Endothelial cell of umbilical vein (primary cell): ENCODE results near the gene SLC22A23.

Source experiments
- EZH2 ChIP-seq: IDR thresholded peaks from 2 replicates; pipeline ENCODE4 v1.6.1; 2012; ENCODE audit warnings: borderline replicate concordance, low read depth, mild to moderate bottlenecking, moderate library complexity, low read length, inconsistent platforms; ENCODE audit not compliant: severe bottlenecking
- JUN ChIP-seq: IDR thresholded peaks from 2 replicates; pipeline ENCODE4 v1.6.1; 2011; ENCODE audit warnings: borderline replicate concordance, low read depth; ENCODE audit not compliant: insufficient read length, insufficient read depth
- POLR2A ChIP-seq: IDR thresholded peaks from 2 replicates; pipeline ENCODE4 v1.6.1; 2012; ENCODE audit warnings: low read depth, mild to moderate bottlenecking, control low read depth, low read length
- TF ChIP-seq, protein P1 (sequence below), 2 donors: IDR thresholded peaks; 1 replicate in 1 of 2; 2 replicates in 1 of 2; pipeline ENCODE4 v1.5.1; 2011; ENCODE audit warnings: low read length in 2 of 2, mild to moderate bottlenecking in 2 of 2, moderate library complexity in 2 of 2, control low read depth in 1 of 2, inconsistent platforms in 1 of 2, low read depth in 1 of 2; ENCODE audit not compliant: insufficient read depth in 1 of 2; ENCODE audit errors: extremely low read depth in 1 of 2

DNA sequence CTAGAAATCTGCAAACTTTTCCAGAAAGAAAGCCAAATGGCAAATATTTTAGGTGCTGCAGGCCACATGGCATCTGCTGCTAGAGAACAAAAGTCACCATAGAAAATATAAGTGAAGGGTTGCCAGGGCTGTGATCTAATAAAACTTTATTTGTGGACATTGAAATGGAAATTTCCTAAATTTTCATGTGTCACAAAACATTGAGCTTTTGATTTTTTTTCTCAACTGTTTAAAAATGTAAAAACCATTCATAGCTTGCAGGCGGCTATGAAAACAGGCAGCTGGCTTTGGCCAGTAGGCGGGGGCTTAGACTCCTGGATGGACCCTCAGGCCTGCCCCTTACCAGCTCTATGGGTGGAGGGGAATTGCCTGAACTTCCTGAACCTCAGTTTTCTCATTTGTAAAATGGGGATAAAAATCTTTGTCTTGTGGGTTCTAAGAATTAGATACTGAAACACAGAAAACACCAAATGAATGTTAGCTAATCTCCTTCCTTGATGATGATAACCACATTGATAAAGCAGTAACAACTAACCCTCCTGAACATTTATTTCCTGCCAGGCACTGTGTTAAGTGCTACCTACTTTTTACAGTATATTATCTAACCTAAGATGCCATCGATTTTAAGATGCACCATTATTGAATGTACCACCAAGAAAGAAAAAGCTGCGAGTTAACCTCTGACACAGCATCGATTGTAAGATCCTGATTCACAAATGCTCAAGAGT is 85.5 kb downstream of the SLC22A23 start:
- no peak for TF ChIP-seq JUN
- no peak for TF ChIP-seq POLR2A
- TF ChIP-seq, protein P1, sequence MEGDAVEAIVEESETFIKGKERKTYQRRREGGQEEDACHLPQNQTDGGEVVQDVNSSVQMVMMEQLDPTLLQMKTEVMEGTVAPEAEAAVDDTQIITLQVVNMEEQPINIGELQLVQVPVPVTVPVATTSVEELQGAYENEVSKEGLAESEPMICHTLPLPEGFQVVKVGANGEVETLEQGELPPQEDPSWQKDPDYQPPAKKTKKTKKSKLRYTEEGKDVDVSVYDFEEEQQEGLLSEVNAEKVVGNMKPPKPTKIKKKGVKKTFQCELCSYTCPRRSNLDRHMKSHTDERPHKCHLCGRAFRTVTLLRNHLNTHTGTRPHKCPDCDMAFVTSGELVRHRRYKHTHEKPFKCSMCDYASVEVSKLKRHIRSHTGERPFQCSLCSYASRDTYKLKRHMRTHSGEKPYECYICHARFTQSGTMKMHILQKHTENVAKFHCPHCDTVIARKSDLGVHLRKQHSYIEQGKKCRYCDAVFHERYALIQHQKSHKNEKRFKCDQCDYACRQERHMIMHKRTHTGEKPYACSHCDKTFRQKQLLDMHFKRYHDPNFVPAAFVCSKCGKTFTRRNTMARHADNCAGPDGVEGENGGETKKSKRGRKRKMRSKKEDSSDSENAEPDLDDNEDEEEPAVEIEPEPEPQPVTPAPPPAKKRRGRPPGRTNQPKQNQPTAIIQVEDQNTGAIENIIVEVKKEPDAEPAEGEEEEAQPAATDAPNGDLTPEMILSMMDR (IDR thresholded peaks at IDR 0.05; ENCODE audit: extremely low read depth in 1 of 2, insufficient read depth in 1 of 2, low read depth in 1 of 2, low read length in 2 of 2): no peak
- TF ChIP-seq EZH2: no peak
